ENCODE data around the gene ADAMTS6. TPM values are rescaled to one million over a fixed set of nuclear protein-coding genes. Genes with fewer than 3 reads are reported as not detected.
A peak's percentile ranks its signal among the peaks of the same experiment; 100 is the strongest.

Gene ADAMTS6
- total RNA-seq, 1 donor = 150 TPM

DNA sequence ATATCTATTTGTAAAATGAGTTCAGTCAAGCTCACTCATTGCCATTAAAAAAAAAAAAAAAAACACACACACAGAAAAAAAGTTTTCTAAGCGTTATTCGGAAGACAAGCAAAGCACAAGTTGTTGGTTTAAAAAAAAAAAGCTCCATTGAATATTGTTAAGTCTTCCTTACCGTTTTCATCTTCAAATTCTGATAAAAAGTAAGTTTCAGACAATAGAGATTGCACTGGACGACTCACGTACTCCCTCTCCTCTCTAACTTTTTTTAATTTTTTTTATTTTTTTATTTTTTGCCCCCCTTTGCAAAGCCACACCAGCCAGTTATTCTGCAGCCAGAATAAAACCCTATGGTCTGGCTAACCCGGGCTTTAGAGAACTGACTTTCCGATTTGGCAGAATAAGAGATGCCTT lies 544 bp downstream of the ADAMTS6 start:
- no peak overlapping the region for H2AFZ ChIP-seq (ENCODE audit: low read length)
- H3K4me3 ChIP-seq (ENCODE audit: insufficient read depth, low read length) = peak overlapping the region; percentile 82
- peak overlapping the region; percentile 90 for H3K4me2 ChIP-seq (ENCODE audit: insufficient read depth, low read length)
- no peaks in the 10 kb centered on the region for H4K20me1 ChIP-seq (ENCODE audit: insufficient read depth, low read length)
- peaks cover 46% of the 10 kb centered on the region for H3K79me2 ChIP-seq (ENCODE audit: insufficient read depth, low read length)
- H3K36me3 ChIP-seq (ENCODE audit: insufficient read depth, low read length) = no peaks in the 10 kb centered on the region
- no peaks in the 10 kb centered on the region for H3K9me3 ChIP-seq (ENCODE audit: low read depth, low read length)
- no peaks in the 10 kb centered on the region for H3K27me3 ChIP-seq (ENCODE audit: insufficient read depth, low read length)
- DNase-seq (ENCODE audit: insufficient read length, low spot score, missing footprints) = no peak
- TF ChIP-seq, protein P1, sequence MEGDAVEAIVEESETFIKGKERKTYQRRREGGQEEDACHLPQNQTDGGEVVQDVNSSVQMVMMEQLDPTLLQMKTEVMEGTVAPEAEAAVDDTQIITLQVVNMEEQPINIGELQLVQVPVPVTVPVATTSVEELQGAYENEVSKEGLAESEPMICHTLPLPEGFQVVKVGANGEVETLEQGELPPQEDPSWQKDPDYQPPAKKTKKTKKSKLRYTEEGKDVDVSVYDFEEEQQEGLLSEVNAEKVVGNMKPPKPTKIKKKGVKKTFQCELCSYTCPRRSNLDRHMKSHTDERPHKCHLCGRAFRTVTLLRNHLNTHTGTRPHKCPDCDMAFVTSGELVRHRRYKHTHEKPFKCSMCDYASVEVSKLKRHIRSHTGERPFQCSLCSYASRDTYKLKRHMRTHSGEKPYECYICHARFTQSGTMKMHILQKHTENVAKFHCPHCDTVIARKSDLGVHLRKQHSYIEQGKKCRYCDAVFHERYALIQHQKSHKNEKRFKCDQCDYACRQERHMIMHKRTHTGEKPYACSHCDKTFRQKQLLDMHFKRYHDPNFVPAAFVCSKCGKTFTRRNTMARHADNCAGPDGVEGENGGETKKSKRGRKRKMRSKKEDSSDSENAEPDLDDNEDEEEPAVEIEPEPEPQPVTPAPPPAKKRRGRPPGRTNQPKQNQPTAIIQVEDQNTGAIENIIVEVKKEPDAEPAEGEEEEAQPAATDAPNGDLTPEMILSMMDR (IDR thresholded peaks at IDR 0.05; ENCODE audit: extremely low read depth, low read depth, low read length) = no peak
- peak overlapping the region; percentile 96 for H3K27ac ChIP-seq (ENCODE audit: low read depth, low read length)
- peaks cover 19% of the 10 kb centered on the region for H3K4me1 ChIP-seq (ENCODE audit: insufficient read depth, low read length)

DNA sequence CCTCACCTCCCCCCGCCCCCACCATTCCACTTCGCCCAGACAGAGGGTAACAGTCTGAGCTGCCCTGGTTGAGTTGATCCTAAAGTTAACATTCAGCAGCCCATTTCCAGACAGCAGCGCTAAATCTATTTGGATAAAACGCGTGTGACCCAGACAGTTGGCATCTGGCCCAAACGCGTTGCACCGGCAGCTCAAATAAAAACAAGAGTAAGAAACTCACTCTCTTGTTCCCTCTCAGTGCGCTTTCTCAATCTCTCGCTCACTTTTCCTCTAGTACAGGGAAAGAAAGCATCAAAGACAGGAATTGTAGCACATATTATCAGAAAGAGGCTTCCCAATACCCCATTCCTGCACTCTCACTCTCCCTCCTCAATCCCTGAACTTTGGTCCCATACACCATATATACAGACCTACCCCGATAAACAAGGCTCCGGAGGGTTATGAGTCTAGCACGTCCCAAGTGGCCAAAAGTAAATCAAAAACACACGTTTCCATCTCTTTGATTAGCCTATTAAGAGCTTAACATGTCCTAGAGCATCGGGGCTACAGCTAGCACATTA lies 1.3 kb downstream of the ADAMTS6 start:
- Histone ChIP-seq H3K27me3 (ENCODE audit: insufficient read depth, low read length) (no peaks in the 10 kb centered on the region), H2AFZ (ENCODE audit: low read length) (peak overlapping the region; percentile 11), H3K4me1 (ENCODE audit: insufficient read depth, low read length) (peaks cover 27% of the 10 kb centered on the region), H3K79me2 (ENCODE audit: insufficient read depth, low read length) (peaks cover 54% of the 10 kb centered on the region), H3K27ac (ENCODE audit: low read depth, low read length) (peak overlapping the region; percentile 96), H4K20me1 (ENCODE audit: insufficient read depth, low read length) (no peaks in the 10 kb centered on the region), H3K36me3 (ENCODE audit: insufficient read depth, low read length) (no peaks in the 10 kb centered on the region), H3K4me3 (ENCODE audit: insufficient read depth, low read length) (peak overlapping the region; percentile 82), H3K4me2 (ENCODE audit: insufficient read depth, low read length) (peak overlapping the region; percentile 90), H3K9me3 (ENCODE audit: low read depth, low read length) (no peaks in the 10 kb centered on the region)
- no peak for DNase-seq (ENCODE audit: insufficient read length, low spot score, missing footprints)
- TF ChIP-seq, protein P1 (IDR thresholded peaks at IDR 0.05; ENCODE audit: extremely low read depth, low read depth, low read length) = no peak

DNA sequence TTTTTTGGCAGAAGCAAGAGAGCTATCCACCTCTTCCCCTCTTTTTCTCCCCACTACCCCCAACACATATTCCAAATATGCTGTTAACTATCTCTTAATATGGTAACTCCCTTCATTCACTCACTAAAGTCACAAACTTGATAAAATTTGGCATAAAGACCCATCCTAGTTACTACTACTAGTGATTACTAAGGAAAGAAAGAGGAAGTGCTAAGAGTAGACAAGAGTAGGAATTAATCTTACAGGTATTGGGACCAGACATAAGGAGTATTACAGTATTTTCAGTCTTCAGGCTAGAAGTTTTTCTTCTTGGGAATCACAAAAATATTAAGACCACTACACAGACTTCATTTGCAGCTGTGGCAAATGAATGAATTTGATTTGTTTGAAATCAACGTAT lies 2.2 kb downstream of the ADAMTS6 start:
- Histone ChIP-seq H3K4me3 (ENCODE audit: insufficient read depth, low read length) (peak overlapping the region; percentile 82), H3K4me1 (ENCODE audit: insufficient read depth, low read length) (peaks cover 35% of the 10 kb centered on the region), H3K27ac (ENCODE audit: low read depth, low read length) (peak overlapping the region; percentile 96)

DNA sequence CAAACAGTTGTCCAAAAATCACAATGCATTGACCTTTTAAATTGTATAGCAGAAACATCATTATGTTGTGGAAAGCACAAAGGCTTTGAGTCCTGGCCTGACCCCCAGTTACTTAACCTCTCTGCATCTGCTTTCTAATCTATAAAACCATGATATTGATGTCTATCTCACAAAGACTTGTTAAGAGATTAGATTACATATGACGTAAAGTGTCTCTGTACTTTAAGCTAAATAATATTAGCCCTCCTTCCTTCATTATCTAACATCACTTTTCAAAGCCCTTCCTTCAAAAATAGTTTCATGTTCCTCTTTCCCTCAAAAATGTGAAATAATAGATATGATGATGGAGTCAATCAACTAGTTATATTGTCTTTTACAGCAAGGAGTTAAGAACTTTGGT lies 3.4 kb downstream of the ADAMTS6 start:
- Histone ChIP-seq H3K36me3 (ENCODE audit: insufficient read depth, low read length) (peaks cover 3% of the 10 kb centered on the region), H3K4me3 (ENCODE audit: insufficient read depth, low read length) (peak overlapping the region; percentile 82), H4K20me1 (ENCODE audit: insufficient read depth, low read length) (no peaks in the 10 kb centered on the region), H3K79me2 (ENCODE audit: insufficient read depth, low read length) (peaks cover 75% of the 10 kb centered on the region), H3K4me2 (ENCODE audit: insufficient read depth, low read length) (peak overlapping the region; percentile 90), H2AFZ (ENCODE audit: low read length) (no peak overlapping the region), H3K27ac (ENCODE audit: low read depth, low read length) (peak overlapping the region; percentile 96), H3K4me1 (ENCODE audit: insufficient read depth, low read length) (peaks cover 39% of the 10 kb centered on the region), H3K9me3 (ENCODE audit: low read depth, low read length) (no peaks in the 10 kb centered on the region), H3K27me3 (ENCODE audit: insufficient read depth, low read length) (no peaks in the 10 kb centered on the region)
- TF ChIP-seq, protein P1 (IDR thresholded peaks at IDR 0.05; ENCODE audit: extremely low read depth, low read depth, low read length) = no peak
- no peak for DNase-seq (ENCODE audit: insufficient read length, low spot score, missing footprints)

More for the DNA sequence above, 2.2 kb downstream of the ADAMTS6 start:
- TF ChIP-seq, protein P1 (IDR thresholded peaks at IDR 0.05; ENCODE audit: extremely low read depth, low read depth, low read length) = no peak
- DNase-seq (ENCODE audit: insufficient read length, low spot score, missing footprints) = no peak
- Histone ChIP-seq H3K9me3 (ENCODE audit: low read depth, low read length) (no peaks in the 10 kb centered on the region), H3K36me3 (ENCODE audit: insufficient read depth, low read length) (no peaks in the 10 kb centered on the region), H3K4me2 (ENCODE audit: insufficient read depth, low read length) (peak overlapping the region; percentile 90), H3K79me2 (ENCODE audit: insufficient read depth, low read length) (peaks cover 63% of the 10 kb centered on the region), H2AFZ (ENCODE audit: low read length) (no peak overlapping the region), H3K27me3 (ENCODE audit: insufficient read depth, low read length) (no peaks in the 10 kb centered on the region), H4K20me1 (ENCODE audit: insufficient read depth, low read length) (no peaks in the 10 kb centered on the region)
